HT-29 (cell line): ENCODE measurements around the gene FTSJ3. TPM values are rescaled to one million over a fixed set of nuclear protein-coding genes. Genes with fewer than 3 reads are reported as not detected.
A peak's percentile ranks its signal among the peaks of the same experiment; 100 is the strongest.
"Not testable (repeated sequence)": the region's sequence is repeated elsewhere in the genome, so short reads cannot be mapped to it uniquely, and the experiment has no call there.

Experiments
- DNase-seq: peaks from one replicate; pipeline ENCODE4 v3.0.0-alpha.2; 2015; ENCODE audit warnings: low spot score
- total RNA-seq: library from RNA; depleted of rRNA; stranded (reverse); fragments of >200 nt; shearing (Covaris generic); gene quantifications from 2 replicates; pipeline ENCODE4 v1.2.3, GENCODE V29; 2014

Gene FTSJ3
- total RNA-seq, 1 experiment from 2014 or later, result 41.7 TPM

GRCh38 chr17:63830904-63831491 is 3.5 kb upstream of the FTSJ3 start:
- DNase-seq, result no peak

- DNase-seq, result no peak
Measured at GRCh38 chr17:63830278-63830677, 2.8 kb upstream of the FTSJ3 start.

- no peak for DNase-seq
Measured at GRCh38 chr17:63828936-63829335, 1.5 kb upstream of the FTSJ3 start.

GRCh38 chr17:63827801-63828221 is 348 bp upstream of the FTSJ3 start:
- DNase-seq, result no peak

GRCh38 chr17:63826468-63827001 is 928 bp downstream of the FTSJ3 start:
- peak; percentile 55 for DNase-seq

- DNase-seq, result no peak
Measured at GRCh38 chr17:63824362-63824761, 3.1 kb downstream of the FTSJ3 start.

- no peak for DNase-seq
Measured at GRCh38 chr17:63823659-63824331, 3.7 kb downstream of the FTSJ3 start.

- no peak for DNase-seq
Measured at GRCh38 chr17:63822537-63822936, 4.9 kb downstream of the FTSJ3 start.

- no peak for DNase-seq
Measured at GRCh38 chr17:63821804-63822203, 5.7 kb downstream of the FTSJ3 start.

DNA sequence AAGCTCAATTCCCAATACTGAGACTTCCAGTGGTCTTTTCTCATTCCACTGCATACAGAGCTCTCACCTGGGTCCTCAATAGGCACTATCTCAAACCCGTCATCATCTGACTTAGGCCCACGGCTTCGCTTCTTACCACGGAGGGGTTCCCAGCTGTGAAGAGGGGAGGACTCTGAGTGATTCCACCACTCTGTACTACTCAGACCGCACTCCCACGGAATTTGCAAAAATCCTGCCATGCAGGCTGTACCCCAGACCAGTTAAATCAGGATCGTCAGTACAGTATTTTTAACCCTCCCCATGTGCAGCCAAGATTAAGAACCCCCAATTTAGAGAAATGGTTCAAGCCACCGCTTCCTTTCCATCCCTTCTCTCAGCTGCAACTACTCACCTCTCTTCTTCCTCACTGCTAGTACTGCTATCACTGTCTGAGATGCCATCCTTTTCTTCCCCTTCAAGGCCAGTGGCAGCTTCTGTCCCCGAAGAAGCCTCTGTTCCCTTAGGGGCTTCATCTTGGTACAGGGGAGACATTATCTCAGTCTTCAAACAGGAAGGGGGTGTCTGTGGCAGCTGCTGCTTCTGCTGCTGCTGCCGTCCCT is 6.4 kb downstream of the FTSJ3 start:
- DNase-seq, result no peak

DNA sequence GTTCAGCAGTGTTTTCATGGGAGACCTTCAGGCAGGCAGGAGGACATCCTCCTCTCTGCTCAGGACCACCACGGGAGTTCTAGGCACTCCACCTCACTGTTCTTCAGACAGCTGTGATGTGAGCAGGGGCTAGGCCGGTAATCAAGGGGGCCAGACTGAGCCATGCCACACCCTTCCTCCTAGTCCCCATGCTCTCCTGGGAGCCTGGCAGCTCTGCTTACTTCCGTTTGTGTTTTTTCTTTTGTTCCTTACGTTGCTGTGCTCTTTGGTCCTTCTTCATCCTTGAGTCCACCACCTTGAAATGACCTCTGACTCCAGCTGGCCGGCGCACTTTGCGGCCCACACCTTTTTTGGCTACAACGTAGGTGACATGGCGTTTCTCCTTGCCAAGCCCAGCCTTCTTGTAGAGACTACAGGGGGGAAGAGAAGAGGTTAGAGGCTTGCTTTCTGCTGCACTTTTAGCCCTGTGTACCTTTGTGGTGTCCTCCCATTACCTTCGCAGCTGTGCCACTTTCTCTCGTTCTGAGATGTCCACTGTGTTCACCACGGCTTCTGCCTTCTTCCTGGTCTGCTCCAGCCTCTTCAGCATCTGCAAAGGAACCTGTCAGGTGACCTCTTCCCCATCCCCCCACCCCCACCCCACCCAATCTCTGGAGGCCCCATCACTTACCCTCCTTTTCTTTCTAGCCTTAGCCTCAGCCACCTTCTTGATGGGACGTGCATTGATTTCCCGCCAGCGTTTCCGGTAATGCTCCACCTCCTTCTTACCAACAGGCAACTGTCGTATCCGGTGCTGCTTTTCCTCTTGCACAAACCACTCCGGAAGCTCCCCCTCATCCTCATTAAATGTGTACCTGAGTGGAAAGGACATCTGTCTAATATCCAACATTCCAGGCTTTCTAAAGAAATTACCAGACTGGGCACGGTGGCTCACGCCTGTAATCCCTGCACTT is 7.6 kb downstream of the FTSJ3 start:
- no peak for DNase-seq

GRCh38 chr17:63819131-63819530 is 8.3 kb downstream of the FTSJ3 start:
- DNase-seq, result no peak

DNA sequence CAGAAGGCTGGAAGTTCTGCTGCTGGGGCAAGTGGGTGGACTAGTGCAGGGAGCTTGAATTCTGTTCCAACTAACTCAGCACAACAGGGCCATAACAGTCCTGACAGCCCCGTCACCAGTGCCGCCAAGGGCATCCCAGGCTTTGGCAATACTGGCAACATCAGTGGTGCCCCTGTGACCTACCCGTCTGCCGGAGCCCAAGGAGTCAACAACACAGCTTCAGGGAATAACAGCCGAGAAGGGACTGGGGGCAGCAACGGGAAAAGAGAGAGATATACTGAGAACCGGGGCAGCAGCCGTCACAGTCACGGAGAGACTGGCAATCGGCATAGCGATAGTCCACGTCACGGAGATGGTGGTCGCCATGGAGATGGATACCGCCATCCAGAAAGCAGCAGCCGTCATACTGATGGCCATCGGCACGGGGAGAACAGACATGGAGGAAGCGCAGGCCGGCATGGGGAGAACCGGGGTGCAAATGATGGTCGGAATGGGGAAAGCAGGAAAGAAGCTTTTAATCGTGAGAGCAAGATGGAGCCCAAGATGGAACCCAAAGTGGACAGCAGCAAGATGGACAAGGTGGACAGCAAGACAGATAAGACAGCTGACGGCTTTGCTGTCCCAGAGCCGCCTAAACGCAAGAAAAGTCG is 9.6 kb downstream of the FTSJ3 start:
- no peak for DNase-seq

GRCh38 chr17:63816669-63817068 is 10.8 kb downstream of the FTSJ3 start:
- no peak for DNase-seq

- DNase-seq, result no peak
Measured at GRCh38 chr17:63816123-63816522, 11.3 kb downstream of the FTSJ3 start.

DNA sequence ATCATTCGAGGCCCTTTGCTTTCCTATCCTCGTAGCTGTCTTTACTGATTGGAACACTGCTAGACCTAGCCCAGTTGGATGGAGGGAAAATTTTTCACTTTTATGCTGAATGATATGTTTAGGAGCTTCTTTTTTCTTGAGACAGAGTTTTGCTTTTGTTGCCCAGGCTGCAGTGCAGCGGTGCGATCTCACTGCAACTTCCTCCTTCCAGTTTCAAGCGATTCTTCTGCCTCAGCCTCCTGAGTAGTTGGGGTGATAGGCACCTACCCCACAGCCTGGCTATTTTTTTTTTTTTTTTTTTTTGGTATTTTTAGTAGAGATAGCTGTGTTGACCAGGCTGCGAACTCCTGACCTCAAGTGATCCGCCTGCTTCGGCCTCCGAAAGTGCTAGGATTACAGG is 17.5 kb downstream of the FTSJ3 start:
- no peak for DNase-seq

- no peak for DNase-seq
Measured at GRCh38 chr17:63805591-63805990, 21.9 kb downstream of the FTSJ3 start.

DNA sequence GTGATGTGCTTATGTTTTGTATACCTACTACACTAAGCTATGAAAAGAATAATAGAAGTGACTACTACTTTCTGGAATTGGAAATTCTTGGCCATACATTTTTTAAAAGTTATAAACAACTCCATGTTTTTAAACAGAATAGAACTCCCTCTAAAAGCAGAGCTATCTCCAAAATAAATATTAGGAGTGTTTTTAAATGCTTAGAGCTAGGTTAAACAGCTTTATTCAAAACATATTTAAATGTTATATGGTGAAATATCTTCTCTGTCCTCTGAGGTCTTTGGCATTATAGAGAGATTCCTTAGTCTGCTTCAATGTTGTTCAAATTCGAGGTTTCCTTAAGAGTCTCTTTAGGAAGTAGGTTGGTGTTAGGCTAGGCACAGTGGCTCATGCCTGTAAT is 23.1 kb downstream of the FTSJ3 start:
- DNase-seq, result no peak

- DNase-seq, result no peak
Measured at GRCh38 chr17:63800783-63801182, 26.7 kb downstream of the FTSJ3 start.

- DNase-seq, result no peak
Measured at GRCh38 chr17:63798572-63799106, 28.8 kb downstream of the FTSJ3 start.

DNA sequence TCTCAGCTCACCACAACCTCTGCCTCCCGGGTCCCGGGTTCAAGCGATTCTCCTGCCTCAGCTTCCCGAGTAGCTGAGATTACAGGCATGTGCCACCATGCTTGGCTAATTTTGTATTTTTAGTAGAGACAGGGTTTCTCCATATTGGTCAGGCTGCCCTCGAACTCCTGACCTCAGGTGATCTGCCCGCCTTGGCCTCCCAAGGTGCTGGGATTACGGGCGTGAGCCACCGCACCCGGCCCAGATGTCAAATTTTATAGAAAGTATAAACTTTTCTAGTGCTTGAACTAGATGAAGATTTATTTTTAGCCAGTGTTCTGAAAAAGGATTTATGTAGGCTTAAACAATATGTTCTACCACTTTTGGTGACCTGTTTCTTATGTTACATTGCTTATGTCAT is 31.1 kb downstream of the FTSJ3 start:
- DNase-seq, result not testable (repeated sequence)
